ENCODE measurements around the gene RCOR2. TPM values are rescaled to one million over a fixed set of nuclear protein-coding genes. Genes with fewer than 3 reads are reported as not detected.

The RCOR2 gene
- total and polyA plus RNA-seq, 2 of the 13 experiments (the other 11 are each of a cell fraction or from before 2014, with no cell fraction given): 8.3 to 8.5 TPM

- TF ChIP-seq MLX (CRISPR knock-in tag; IDR thresholded peaks at IDR 0.05): no peak
- peak; percentile 79 for TF ChIP-seq ZMYM4 (CRISPR knock-in tag; IDR thresholded peaks at IDR 0.05)
- TF ChIP-seq ZNF543 (CRISPR knock-in tag; IDR thresholded peaks at IDR 0.05): no peak
- peak; percentile 55; the same call in 1 of the 2 replicates for TF ChIP-seq PRDM10 (CRISPR knock-in tag; IDR thresholded peaks at IDR 0.05; ENCODE audit: low read depth)
- TF ChIP-seq ZC3H4 (CRISPR knock-in tag; IDR thresholded peaks at IDR 0.05; ENCODE audit: borderline replicate concordance): no peak
- no peak for TF ChIP-seq ATF4 (CRISPR knock-in tag; IDR thresholded peaks at IDR 0.05)
- TF ChIP-seq SOX5 (CRISPR knock-in tag; IDR thresholded peaks at IDR 0.05; ENCODE audit: borderline replicate concordance): peak; percentile 66
- no peak for TF ChIP-seq ZNF713 (CRISPR knock-in tag; IDR thresholded peaks at IDR 0.05)
- peak; percentile 23; the same call in 1 of the 2 replicates for TF ChIP-seq TFDP1 (CRISPR knock-in tag; IDR thresholded peaks at IDR 0.05; ENCODE audit: borderline replicate concordance)
- peak; percentile 61 for TF ChIP-seq ZNF629 (CRISPR knock-in tag; conservative IDR thresholded peaks at IDR 0.05)
- no peak for TF ChIP-seq ZBTB8A (CRISPR knock-in tag; IDR thresholded peaks at IDR 0.05; ENCODE audit: borderline replicate concordance, low read depth)
- TF ChIP-seq DRAP1 (CRISPR knock-in tag; IDR thresholded peaks at IDR 0.05): peak; percentile 67
- TF ChIP-seq ZFP82 (CRISPR knock-in tag; IDR thresholded peaks at IDR 0.05; ENCODE audit: borderline replicate concordance): no peak
- no peak for TF ChIP-seq AKAP8 (CRISPR knock-in tag; IDR thresholded peaks at IDR 0.05)
- 0 out of 2 replicates have a peak, but pooled peaks have one; percentile 53 for TF ChIP-seq ZBED4 (CRISPR knock-in tag; IDR thresholded peaks at IDR 0.05; ENCODE audit: borderline replicate concordance)
Measured at GRCh38 chr11:63871962-63872799, 44.8 kb downstream of the RCOR2 start (continued).

Data from HepG2 (cell line).